ENCODE data around the gene ARHGAP20.

DNA sequence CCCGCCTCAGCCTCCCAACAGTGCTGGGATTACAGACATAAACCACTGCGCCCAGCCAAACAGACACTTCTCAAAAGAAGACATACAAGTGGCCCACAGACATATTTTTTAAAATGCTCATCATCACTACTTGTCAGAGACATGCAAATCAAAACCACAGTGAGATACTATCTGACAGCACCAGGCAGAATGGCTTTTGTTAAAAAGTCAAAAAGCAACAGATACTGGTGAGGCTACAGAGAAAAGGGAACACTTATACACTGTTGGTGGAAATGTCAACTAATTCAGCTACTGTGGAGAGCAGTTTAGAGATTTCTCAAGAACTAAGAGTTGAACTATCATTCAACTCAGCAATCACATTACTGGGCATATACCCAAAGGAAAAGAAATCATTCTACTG, 67.0 kb downstream of the ARHGAP20 start:
- TF ChIP-seq CTCF (conservative IDR thresholded peaks at IDR 0.05; ENCODE audit: low read depth, low read length) (no peak), EZH2 (IDR thresholded peaks at IDR 0.05; ENCODE audit: borderline replicate concordance, low read depth, low read length, poor library complexity, severe bottlenecking) (no peak)
